Heart left ventricle (tissue), 13 donors: ENCODE results near the gene HAL.

ENCODE experiments used
- POLR2A ChIP-seq, 2 donors: fragments of 450-650 bp; IDR thresholded peaks; one replicate each; pipeline ENCODE4 v1.6.1; 2017; ENCODE audit warnings: antibody characterized with exemption in 2 of 2, mild to moderate bottlenecking in 2 of 2, moderate library complexity in 2 of 2
- TF ChIP-seq, protein P1 (sequence below), 12 donors: fragments of 200-600 bp; sonication (generic) in 4 of 12; IDR thresholded peaks; one replicate each; pipeline versions ENCODE4 v1.5.0 to v1.8.0; 2018 to 2022; ENCODE audit warnings: antibody characterized with exemption in 12 of 12, mild to moderate bottlenecking in 5 of 12
- donor health status: ischemic (EF 13 %, LVEDD 7.1; RV severe dilation, severe dysfunction).
- donor health status: DM: no; HTN: yes; CAD: no.
- donor health status: DM: no; HTN: no; CAD: no.
- donor health status: ischemic (EF 25% LVEDD 6.9; RV normal size, moderate dysfunction).
- donor health status: ischemic (EF 25% LVEDD 5.7; RV mildly dilated, moderate dysfunction).
- donor health status: ischemic (EF 35%, LVEDD 5.7; RV mildly dilated, moderate dysfunction).
- donor health status: nonischemic (EF 11% LVEDD 7.7; RV severe dilation, severe dysfunction).
- donor health status: DM: yes; HTN: yes; CAD: no.
- donor health status: PGD.
- donor health status: ischemic (EF 29% LVEDD 5.4; RV normal size, mild dysfunction).
- donor health status: nonischemic (EF 23%, LVEDD 6.1; RV moderate dilation, normal function).

DNA sequence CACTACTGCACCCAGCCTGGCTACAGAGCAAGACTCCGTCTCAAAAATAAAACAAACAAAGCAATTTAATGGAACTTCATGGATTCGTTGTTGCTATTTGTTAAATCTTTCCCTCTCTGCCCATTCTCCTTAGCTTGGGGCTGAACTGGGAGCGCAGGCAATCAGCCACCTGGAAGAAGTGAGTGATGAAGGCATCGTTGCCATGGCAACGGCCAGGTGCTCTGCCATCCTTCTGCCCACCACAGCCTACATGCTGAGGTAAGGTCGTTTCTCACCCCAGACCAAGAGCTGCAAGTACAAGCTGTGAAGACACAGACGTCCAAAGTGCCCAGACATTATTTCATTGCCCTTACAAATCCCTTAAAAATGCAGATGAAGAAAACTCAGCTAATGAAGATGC, 33.9 kb downstream of the HAL start:
- TF ChIP-seq, protein P1, sequence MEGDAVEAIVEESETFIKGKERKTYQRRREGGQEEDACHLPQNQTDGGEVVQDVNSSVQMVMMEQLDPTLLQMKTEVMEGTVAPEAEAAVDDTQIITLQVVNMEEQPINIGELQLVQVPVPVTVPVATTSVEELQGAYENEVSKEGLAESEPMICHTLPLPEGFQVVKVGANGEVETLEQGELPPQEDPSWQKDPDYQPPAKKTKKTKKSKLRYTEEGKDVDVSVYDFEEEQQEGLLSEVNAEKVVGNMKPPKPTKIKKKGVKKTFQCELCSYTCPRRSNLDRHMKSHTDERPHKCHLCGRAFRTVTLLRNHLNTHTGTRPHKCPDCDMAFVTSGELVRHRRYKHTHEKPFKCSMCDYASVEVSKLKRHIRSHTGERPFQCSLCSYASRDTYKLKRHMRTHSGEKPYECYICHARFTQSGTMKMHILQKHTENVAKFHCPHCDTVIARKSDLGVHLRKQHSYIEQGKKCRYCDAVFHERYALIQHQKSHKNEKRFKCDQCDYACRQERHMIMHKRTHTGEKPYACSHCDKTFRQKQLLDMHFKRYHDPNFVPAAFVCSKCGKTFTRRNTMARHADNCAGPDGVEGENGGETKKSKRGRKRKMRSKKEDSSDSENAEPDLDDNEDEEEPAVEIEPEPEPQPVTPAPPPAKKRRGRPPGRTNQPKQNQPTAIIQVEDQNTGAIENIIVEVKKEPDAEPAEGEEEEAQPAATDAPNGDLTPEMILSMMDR (IDR thresholded peaks at IDR 0.05), result no peak
- TF ChIP-seq POLR2A (IDR thresholded peaks at IDR 0.05), result no peak
